ENCODE measurements around the gene FYN.
A peak's percentile ranks its signal among the peaks of the same experiment; 100 is the strongest.

FYN gene

GRCh38 chr6:111727041-111727440 is 146.2 kb downstream of the FYN start:
- CTCF ChIA-PET: interaction anchor here (1.2 to 1.8 kb wide), 2 partner anchors 22 to 79 kb away, joined by 3 to 4 read pairs; no protein-coding TSS in a partner anchor
- 100% methylated on average over 5 of the region's 5 CpGs for WGBS (ENCODE audit: insufficient coverage)
- Histone ChIP-seq H3K27me3 (replicated peaks in 2 of 5; ENCODE audit: control insufficient read depth in 4 of 5, insufficient read depth in 5 of 5, low read length in 4 of 5) (no peaks in the 10 kb centered on the region), H3K27ac (ENCODE audit: insufficient read depth in 1 of 2, low read depth in 1 of 2, low read length in 2 of 2, poor library complexity in 1 of 2, severe bottlenecking in 2 of 2) (no peak overlapping the region), H3K4me1 (ENCODE audit: control extremely low read depth in 1 of 4, control insufficient read depth in 4 of 4, insufficient read depth in 4 of 4, low read length in 3 of 4) (peaks cover 0 to 14% (median 9%) of the 10 kb centered on the region in 4 experiments), H3K4me3 (ENCODE audit: control insufficient read depth in 1 of 7, extremely low read depth in 1 of 7, insufficient read depth in 4 of 7, low read depth in 2 of 7, low read length in 6 of 7) (no peak overlapping the region), H3K36me3 (ENCODE audit: control insufficient read depth in 4 of 4, insufficient read depth in 4 of 4, low read length in 3 of 4) (no peaks in the 10 kb centered on the region), H3K9me3 (ENCODE audit: control extremely low read depth in 1 of 5, control insufficient read depth in 4 of 5, insufficient read depth in 2 of 5, low read depth in 1 of 5, low read length in 4 of 5) (no peaks in the 10 kb centered on the region)
- POLR2A ChIA-PET: no interaction called here
- DNase-seq: no peak

GRCh38 chr6:111725446-111726112 is 147.7 kb downstream of the FYN start:
- no peaks in the 10 kb centered on the region for H3K36me3 ChIP-seq (ENCODE audit: control insufficient read depth in 4 of 4, insufficient read depth in 4 of 4, low read length in 3 of 4)
- POLR2A ChIA-PET: no interaction called here
- CTCF ChIA-PET: interaction anchor here (1.1 to 2.0 kb wide), 6 partner anchors 10 to 268 kb away, joined by 3 to 6 read pairs (median 4); no protein-coding TSS in a partner anchor
- 100% methylated on average over 6 of the region's 7 CpGs for WGBS (ENCODE audit: insufficient coverage)
- H3K27me3 ChIP-seq (replicated peaks in 2 of 5; ENCODE audit: control insufficient read depth in 4 of 5, insufficient read depth in 5 of 5, low read length in 4 of 5): no peaks in the 10 kb centered on the region
- H3K9me3 ChIP-seq (ENCODE audit: control extremely low read depth in 1 of 5, control insufficient read depth in 4 of 5, insufficient read depth in 2 of 5, low read depth in 1 of 5, low read length in 4 of 5): no peaks in the 10 kb centered on the region
- no peak for DNase-seq
- H3K4me3 ChIP-seq (ENCODE audit: control insufficient read depth in 1 of 7, extremely low read depth in 1 of 7, insufficient read depth in 4 of 7, low read depth in 2 of 7, low read length in 6 of 7): no peak overlapping the region
- peaks cover 0 to 11% (median 8%) of the 10 kb centered on the region in 4 experiments for H3K4me1 ChIP-seq (ENCODE audit: control extremely low read depth in 1 of 4, control insufficient read depth in 4 of 4, insufficient read depth in 4 of 4, low read length in 3 of 4)
- H3K27ac ChIP-seq (ENCODE audit: insufficient read depth in 1 of 2, low read depth in 1 of 2, low read length in 2 of 2, poor library complexity in 1 of 2, severe bottlenecking in 2 of 2): no peak overlapping the region

- Histone ChIP-seq H3K27me3 (replicated peaks in 2 of 5; ENCODE audit: control insufficient read depth in 4 of 5, insufficient read depth in 5 of 5, low read length in 4 of 5) (no peaks in the 10 kb centered on the region), H3K9me3 (ENCODE audit: control extremely low read depth in 1 of 5, control insufficient read depth in 4 of 5, insufficient read depth in 2 of 5, low read depth in 1 of 5, low read length in 4 of 5) (no peaks in the 10 kb centered on the region), H3K36me3 (ENCODE audit: control insufficient read depth in 4 of 4, insufficient read depth in 4 of 4, low read length in 3 of 4) (no peaks in the 10 kb centered on the region), H3K4me1 (ENCODE audit: control extremely low read depth in 1 of 4, control insufficient read depth in 4 of 4, insufficient read depth in 4 of 4, low read length in 3 of 4) (peaks cover 0 to 11% (median 8%) of the 10 kb centered on the region in 4 experiments), H3K27ac (ENCODE audit: insufficient read depth in 1 of 2, low read depth in 1 of 2, low read length in 2 of 2, poor library complexity in 1 of 2, severe bottlenecking in 2 of 2) (no peak overlapping the region), H3K4me3 (ENCODE audit: control insufficient read depth in 1 of 7, extremely low read depth in 1 of 7, insufficient read depth in 4 of 7, low read depth in 2 of 7, low read length in 6 of 7) (peak overlapping the region in 2 of 7 experiments; percentile 29 to 50)
- ChIA-PET POLR2A (no interaction called here), CTCF (interaction anchor here (0.9 to 2.0 kb wide), 4 partner anchors 13 to 21 kb away, joined by 3 to 6 read pairs (median 4); no protein-coding TSS in a partner anchor)
- DNase-seq: peak; percentile 25 to 70 (median 62)
- WGBS (ENCODE audit: insufficient coverage): 39% methylated on average over 3 of the region's 3 CpGs
Observed at GRCh38 chr6:111724505-111724904, 148.7 kb downstream of the FYN start.

- ChIA-PET CTCF (interaction anchor here (0.9 to 1.5 kb wide), 5 partner anchors 11 to 274 kb away, joined by 3 to 4 read pairs (median 3); no protein-coding TSS in a partner anchor), POLR2A (no interaction called here)
Observed at GRCh38 chr6:111724039-111724438, 149.2 kb downstream of the FYN start.

GRCh38 chr6:111723412-111723970 is 149.8 kb downstream of the FYN start:
- Histone ChIP-seq H3K27me3 (replicated peaks in 2 of 5; ENCODE audit: control insufficient read depth in 4 of 5, insufficient read depth in 5 of 5, low read length in 4 of 5) (no peaks in the 10 kb centered on the region), H3K9me3 (ENCODE audit: control extremely low read depth in 1 of 5, control insufficient read depth in 4 of 5, insufficient read depth in 2 of 5, low read depth in 1 of 5, low read length in 4 of 5) (no peaks in the 10 kb centered on the region), H3K27ac (ENCODE audit: insufficient read depth in 1 of 2, low read depth in 1 of 2, low read length in 2 of 2, poor library complexity in 1 of 2, severe bottlenecking in 2 of 2) (no peak overlapping the region), H3K36me3 (ENCODE audit: control insufficient read depth in 4 of 4, insufficient read depth in 4 of 4, low read length in 3 of 4) (peaks cover 0 to 4% (median 1%) of the 10 kb centered on the region in 4 experiments), H3K4me3 (ENCODE audit: control insufficient read depth in 1 of 7, extremely low read depth in 1 of 7, insufficient read depth in 4 of 7, low read depth in 2 of 7, low read length in 6 of 7) (no peak overlapping the region), H3K4me1 (ENCODE audit: control extremely low read depth in 1 of 4, control insufficient read depth in 4 of 4, insufficient read depth in 4 of 4, low read length in 3 of 4) (peaks cover 0 to 11% (median 8%) of the 10 kb centered on the region in 4 experiments)
- POLR2A ChIA-PET: no interaction called here
- CTCF ChIA-PET: interaction anchor here (0.8 to 1.5 kb wide), 7 partner anchors 11 to 318 kb away, joined by 3 to 5 read pairs (median 3); no protein-coding TSS in a partner anchor
- no peak for DNase-seq
- 100% methylated on average over 3 of the region's 7 CpGs for WGBS (ENCODE audit: insufficient coverage)

More at GRCh38 chr6:111724039-111724438, 149.2 kb downstream of the FYN start:
- no peaks in the 10 kb centered on the region for H3K27me3 ChIP-seq (replicated peaks in 2 of 5; ENCODE audit: control insufficient read depth in 4 of 5, insufficient read depth in 5 of 5, low read length in 4 of 5)
- no peak overlapping the region for H3K4me3 ChIP-seq (ENCODE audit: control insufficient read depth in 1 of 7, extremely low read depth in 1 of 7, insufficient read depth in 4 of 7, low read depth in 2 of 7, low read length in 6 of 7)
- no peak overlapping the region for H3K27ac ChIP-seq (ENCODE audit: insufficient read depth in 1 of 2, low read depth in 1 of 2, low read length in 2 of 2, poor library complexity in 1 of 2, severe bottlenecking in 2 of 2)
- H3K4me1 ChIP-seq (ENCODE audit: control extremely low read depth in 1 of 4, control insufficient read depth in 4 of 4, insufficient read depth in 4 of 4, low read length in 3 of 4): peaks cover 0 to 11% (median 8%) of the 10 kb centered on the region in 4 experiments
- no peaks in the 10 kb centered on the region for H3K36me3 ChIP-seq (ENCODE audit: control insufficient read depth in 4 of 4, insufficient read depth in 4 of 4, low read length in 3 of 4)
- no peaks in the 10 kb centered on the region for H3K9me3 ChIP-seq (ENCODE audit: control extremely low read depth in 1 of 5, control insufficient read depth in 4 of 5, insufficient read depth in 2 of 5, low read depth in 1 of 5, low read length in 4 of 5)
- 100% methylated on average over 4 of the region's 5 CpGs for WGBS (ENCODE audit: insufficient coverage)
- no peak for DNase-seq

GRCh38 chr6:111722179-111722731 is 151.0 kb downstream of the FYN start:
- CTCF ChIA-PET: interaction anchor here (0.7 to 2.2 kb wide), 12 partner anchors 9 to 320 kb away, joined by 3 to 12 read pairs (median 4); no protein-coding TSS in a partner anchor
- POLR2A ChIA-PET: no interaction called here
- no peak overlapping the region for H3K27ac ChIP-seq (ENCODE audit: insufficient read depth in 1 of 2, low read depth in 1 of 2, low read length in 2 of 2, poor library complexity in 1 of 2, severe bottlenecking in 2 of 2)

More at GRCh38 chr6:111722179-111722731, 151.0 kb downstream of the FYN start:
- Histone ChIP-seq H3K4me3 (ENCODE audit: control insufficient read depth in 1 of 7, extremely low read depth in 1 of 7, insufficient read depth in 4 of 7, low read depth in 2 of 7, low read length in 6 of 7) (no peak overlapping the region), H3K9me3 (ENCODE audit: control extremely low read depth in 1 of 5, control insufficient read depth in 4 of 5, insufficient read depth in 2 of 5, low read depth in 1 of 5, low read length in 4 of 5) (no peaks in the 10 kb centered on the region), H3K36me3 (ENCODE audit: control insufficient read depth in 4 of 4, insufficient read depth in 4 of 4, low read length in 3 of 4) (peaks cover 0 to 13% (median 2%) of the 10 kb centered on the region in 4 experiments), H3K27me3 (replicated peaks in 2 of 5; ENCODE audit: control insufficient read depth in 4 of 5, insufficient read depth in 5 of 5, low read length in 4 of 5) (no peaks in the 10 kb centered on the region), H3K4me1 (ENCODE audit: control extremely low read depth in 1 of 4, control insufficient read depth in 4 of 4, insufficient read depth in 4 of 4, low read length in 3 of 4) (peaks cover 0 to 11% (median 8%) of the 10 kb centered on the region in 4 experiments)
- DNase-seq: no peak
- WGBS (ENCODE audit: insufficient coverage): 100% methylated on average over 1 of the region's 3 CpGs

Data from common myeloid progenitor, CD34-positive (primary cell).